ENCODE results near the gene TOMM7.
"Not testable (repeated sequence)": the region's sequence is repeated elsewhere in the genome, so short reads cannot be mapped to it uniquely, and the experiment has no call there.

The TOMM7 gene

GRCh38 chr7:22837308-22837707 lies 14.7 kb upstream of the TOMM7 start:
- no peak for TF ChIP-seq CTCF (IDR thresholded peaks at IDR 0.05; ENCODE audit: low read depth, low read length)
- in situ Hi-C loops (cut with HindIII; ENCODE audit: low sequenced_read_pairs): no loop called here
- H3K4me3 ChIP-seq (ENCODE audit: low read depth, low read length): no peak overlapping the region
- no peak for DNase-seq (ENCODE audit: low read depth, low spot score)

GRCh38 chr7:22836506-22836905 lies 13.9 kb upstream of the TOMM7 start:
- DNase-seq (ENCODE audit: low read depth, low spot score); in situ Hi-C loops (cut with HindIII; ENCODE audit: low sequenced_read_pairs); H3K4me3 ChIP-seq (ENCODE audit: low read depth, low read length): not testable (repeated sequence)

GRCh38 chr7:22833957-22834356 lies 11.3 kb upstream of the TOMM7 start:
- in situ Hi-C loops (cut with HindIII; ENCODE audit: low sequenced_read_pairs): no loop called here
- no peak overlapping the region for H3K4me3 ChIP-seq (ENCODE audit: low read depth, low read length)
- no peak for DNase-seq (ENCODE audit: low read depth, low spot score)
- TF ChIP-seq CTCF (IDR thresholded peaks at IDR 0.05; ENCODE audit: low read depth, low read length): no peak

- H3K4me3 ChIP-seq (ENCODE audit: low read depth, low read length): no peak overlapping the region
- no peak for DNase-seq (ENCODE audit: low read depth, low spot score)
- in situ Hi-C loops (cut with HindIII; ENCODE audit: low sequenced_read_pairs): no loop called here
- no peak for TF ChIP-seq CTCF (IDR thresholded peaks at IDR 0.05; ENCODE audit: low read depth, low read length)
Measured at GRCh38 chr7:22833113-22833855, 10.6 kb upstream of the TOMM7 start.

GRCh38 chr7:22832401-22832800 lies 9.8 kb upstream of the TOMM7 start:
- no peak overlapping the region for H3K4me3 ChIP-seq (ENCODE audit: low read depth, low read length)
- no peak for TF ChIP-seq CTCF (IDR thresholded peaks at IDR 0.05; ENCODE audit: low read depth, low read length)
- in situ Hi-C loops (cut with HindIII; ENCODE audit: low sequenced_read_pairs): no loop called here
- no peak for DNase-seq (ENCODE audit: low read depth, low spot score)

GRCh38 chr7:22831602-22832305 lies 9.1 kb upstream of the TOMM7 start:
- no peak overlapping the region for H3K4me3 ChIP-seq (ENCODE audit: low read depth, low read length)
- in situ Hi-C loops (cut with HindIII; ENCODE audit: low sequenced_read_pairs): no loop called here
- TF ChIP-seq CTCF (IDR thresholded peaks at IDR 0.05; ENCODE audit: low read depth, low read length): no peak
- no peak for DNase-seq (ENCODE audit: low read depth, low spot score)

- TF ChIP-seq CTCF (IDR thresholded peaks at IDR 0.05; ENCODE audit: low read depth, low read length): no peak
- in situ Hi-C loops (cut with HindIII; ENCODE audit: low sequenced_read_pairs): no loop called here
Measured at GRCh38 chr7:22827563-22827962, 4.9 kb upstream of the TOMM7 start.

More at GRCh38 chr7:22827563-22827962, 4.9 kb upstream of the TOMM7 start:
- no peak overlapping the region for H3K4me3 ChIP-seq (ENCODE audit: low read depth, low read length)
- DNase-seq (ENCODE audit: low read depth, low spot score): no peak

Measured in astrocyte of the spinal cord (primary cell).